Esophagus muscularis mucosa (tissue), 3 donors: ENCODE data around the gene C10orf53.

Experiments
- CTCF ChIP-seq, 3 experiments: fragments of 200-600 bp in 2 of 3; fragments of 450-650 bp in 1 of 3; sonication (generic) in 2 of 3; IDR thresholded peaks; one replicate each; pipeline ENCODE4 v1.5.1; 2017 to 2019; ENCODE audit warnings: antibody characterized with exemption in 3 of 3, mild to moderate bottlenecking in 2 of 3, moderate library complexity in 1 of 3
- POLR2A ChIP-seq: fragments of 450-650 bp; IDR thresholded peaks from one replicate; pipeline ENCODE4 v1.6.1; 2017; ENCODE audit warnings: antibody characterized with exemption, moderate library complexity, mild to moderate bottlenecking, low read depth
- POLR2AphosphoS5 ChIP-seq, 2 donors: sonication (generic); formaldehyde crosslinking; IDR thresholded peaks; one replicate each; pipeline ENCODE4 v1.6.1; 2017; ENCODE audit warnings: antibody characterized with exemption in 2 of 2

GRCh38 chr10:49634069-49634660, 45.3 kb upstream of the C10orf53 start:
- TF ChIP-seq POLR2AphosphoS5 (IDR thresholded peaks at IDR 0.05), result no peak
- TF ChIP-seq CTCF (IDR thresholded peaks at IDR 0.05), result no peak
- TF ChIP-seq POLR2A, result no peak
